ENCODE results near the gene TLR8.

Gene TLR8

GRCh38 chrX:12890467-12890866, 16.0 kb upstream of the TLR8 start:
- no peak for TF ChIP-seq GATA2 (IDR thresholded peaks at IDR 0.05; ENCODE audit: low read depth, low read length)
- no peak for TF ChIP-seq GATA3 (IDR thresholded peaks at IDR 0.05; ENCODE audit: low read depth, low read length)

- TF ChIP-seq GATA3 (IDR thresholded peaks at IDR 0.05; ENCODE audit: low read depth, low read length) (no peak), GATA2 (IDR thresholded peaks at IDR 0.05; ENCODE audit: low read depth, low read length) (no peak)
Observed at GRCh38 chrX:12891171-12891570, 15.2 kb upstream of the TLR8 start.

DNA sequence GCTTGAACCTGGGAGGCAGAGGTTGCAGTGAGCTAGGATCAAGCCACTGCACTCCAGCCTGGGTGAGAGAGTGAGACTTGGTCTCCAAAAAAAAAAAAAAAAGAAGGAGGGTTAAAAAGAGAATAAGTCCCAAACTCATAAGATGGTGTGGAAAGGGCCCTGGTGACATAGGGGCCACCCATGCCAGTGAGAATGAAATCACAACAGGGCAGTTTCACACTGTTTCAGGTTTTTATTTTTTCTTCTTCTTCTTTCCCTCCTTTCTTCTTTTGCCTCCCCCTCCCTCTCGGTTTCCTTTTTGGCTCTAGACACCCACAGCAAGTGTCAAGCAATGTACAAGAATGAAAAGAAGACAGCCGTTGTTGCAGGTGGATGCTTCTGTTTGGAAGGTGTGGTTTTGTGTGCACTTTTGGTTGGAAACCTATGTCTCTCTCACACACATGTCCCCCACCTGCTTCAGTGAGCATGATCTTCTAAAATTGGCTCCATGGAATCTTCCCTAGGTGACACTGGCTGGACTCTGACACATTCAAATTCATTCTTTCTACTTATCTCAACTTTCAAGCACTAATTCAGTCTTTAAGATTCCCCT, 14.4 kb upstream of the TLR8 start:
- TF ChIP-seq GATA2 (IDR thresholded peaks at IDR 0.05; ENCODE audit: low read depth, low read length), result no peak
- no peak for TF ChIP-seq GATA3 (IDR thresholded peaks at IDR 0.05; ENCODE audit: low read depth, low read length)

DNA sequence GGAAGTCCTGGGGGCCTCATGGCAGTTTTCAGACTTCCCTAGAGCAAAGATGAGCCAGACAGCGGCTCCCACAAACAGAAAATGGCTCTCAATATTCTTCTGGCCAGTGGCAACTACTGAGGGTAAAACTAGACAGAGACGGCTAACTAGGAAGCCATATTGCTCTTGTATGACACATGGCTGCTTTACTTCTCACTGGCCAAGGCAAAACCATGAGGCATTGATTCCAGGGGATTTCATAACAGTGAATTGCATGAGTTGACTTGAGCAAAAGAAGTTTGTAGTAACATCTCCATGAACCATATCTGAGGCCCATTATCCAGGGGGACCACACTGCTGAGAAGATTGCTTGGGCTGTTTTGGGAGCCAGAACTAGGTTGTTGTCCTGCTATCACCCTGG, 13.7 kb upstream of the TLR8 start:
- TF ChIP-seq GATA2 (IDR thresholded peaks at IDR 0.05; ENCODE audit: low read depth, low read length) (no peak), GATA3 (IDR thresholded peaks at IDR 0.05; ENCODE audit: low read depth, low read length) (no peak)

- TF ChIP-seq GATA2 (IDR thresholded peaks at IDR 0.05; ENCODE audit: low read depth, low read length) (no peak), GATA3 (IDR thresholded peaks at IDR 0.05; ENCODE audit: low read depth, low read length) (no peak)
Observed at GRCh38 chrX:12894074-12895030, 12.1 kb upstream of the TLR8 start.

- TF ChIP-seq GATA3 (IDR thresholded peaks at IDR 0.05; ENCODE audit: low read depth, low read length) (no peak), GATA2 (IDR thresholded peaks at IDR 0.05; ENCODE audit: low read depth, low read length) (no peak)
Observed at GRCh38 chrX:12895866-12896265, 10.6 kb upstream of the TLR8 start.

DNA sequence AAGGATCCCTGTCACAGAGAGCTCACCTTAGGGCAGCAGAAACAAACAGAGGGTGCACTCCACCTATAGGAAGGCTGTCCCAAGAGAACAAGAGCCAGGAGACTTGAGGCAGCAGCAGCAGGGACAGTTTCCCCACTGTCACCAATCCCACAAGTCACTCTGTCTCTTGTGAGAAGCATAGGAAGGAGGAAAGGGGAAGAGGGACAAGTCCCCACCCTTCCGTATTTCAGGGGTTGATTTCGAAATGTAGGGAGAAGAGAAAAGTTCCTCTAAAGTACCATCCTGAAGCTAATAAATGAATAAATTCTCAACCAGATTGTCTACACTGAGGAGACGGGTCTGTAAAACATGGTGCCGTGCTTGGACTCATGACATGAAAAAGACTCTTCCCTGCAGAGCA, 9.5 kb upstream of the TLR8 start:
- no peak for TF ChIP-seq GATA2 (IDR thresholded peaks at IDR 0.05; ENCODE audit: low read depth, low read length)
- no peak for TF ChIP-seq GATA3 (IDR thresholded peaks at IDR 0.05; ENCODE audit: low read depth, low read length)

GRCh38 chrX:12898073-12898472, 8.3 kb upstream of the TLR8 start:
- no peak for TF ChIP-seq GATA2 (IDR thresholded peaks at IDR 0.05; ENCODE audit: low read depth, low read length)
- TF ChIP-seq GATA3 (IDR thresholded peaks at IDR 0.05; ENCODE audit: low read depth, low read length), result no peak

DNA sequence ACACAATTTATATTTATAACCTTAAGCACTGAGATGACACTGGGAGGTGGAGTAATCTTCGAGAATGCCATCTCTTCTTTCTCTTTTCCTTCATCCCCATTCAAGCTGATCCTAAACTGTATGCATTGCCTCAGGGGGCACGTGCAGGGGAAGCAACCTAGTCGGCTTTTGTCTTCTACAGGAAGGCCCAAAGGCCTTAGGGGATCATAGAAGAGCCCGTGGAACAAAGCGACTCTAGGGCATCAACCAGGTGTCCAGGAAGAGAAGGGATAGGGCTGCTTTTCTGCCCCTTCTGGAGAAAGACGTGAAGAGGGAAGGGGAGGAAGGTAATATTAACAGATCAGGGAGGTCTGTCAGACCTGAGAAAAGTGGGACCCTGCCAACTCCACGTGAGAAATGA, 6.9 kb upstream of the TLR8 start:
- TF ChIP-seq GATA3 (IDR thresholded peaks at IDR 0.05; ENCODE audit: low read depth, low read length) (no peak), GATA2 (IDR thresholded peaks at IDR 0.05; ENCODE audit: low read depth, low read length) (no peak)

DNA sequence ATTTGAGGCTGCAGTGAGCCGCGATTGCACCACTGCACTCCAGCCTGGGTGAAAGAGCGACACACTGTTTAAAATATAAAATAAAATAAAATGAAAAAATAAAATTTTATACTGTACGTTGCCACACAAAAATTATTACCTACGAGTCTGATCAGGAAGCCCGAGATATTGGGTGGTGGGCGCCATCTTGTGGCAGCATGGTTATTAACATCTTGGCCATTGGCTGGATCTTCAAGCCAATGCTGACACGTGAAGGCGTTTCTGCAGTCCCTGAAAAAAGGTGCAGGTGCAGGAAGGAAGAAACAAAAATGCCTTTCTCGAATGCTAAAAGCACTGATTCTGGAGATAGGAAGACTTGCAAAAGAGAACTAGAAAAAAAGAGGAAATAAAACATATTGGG, 4.9 kb upstream of the TLR8 start:
- TF ChIP-seq GATA2 (IDR thresholded peaks at IDR 0.05; ENCODE audit: low read depth, low read length) (no peak), GATA3 (IDR thresholded peaks at IDR 0.05; ENCODE audit: low read depth, low read length) (no peak)

GRCh38 chrX:12903646-12904045, 2.8 kb upstream of the TLR8 start:
- TF ChIP-seq GATA2 (IDR thresholded peaks at IDR 0.05; ENCODE audit: low read depth, low read length) (no peak), GATA3 (IDR thresholded peaks at IDR 0.05; ENCODE audit: low read depth, low read length) (no peak)

DNA sequence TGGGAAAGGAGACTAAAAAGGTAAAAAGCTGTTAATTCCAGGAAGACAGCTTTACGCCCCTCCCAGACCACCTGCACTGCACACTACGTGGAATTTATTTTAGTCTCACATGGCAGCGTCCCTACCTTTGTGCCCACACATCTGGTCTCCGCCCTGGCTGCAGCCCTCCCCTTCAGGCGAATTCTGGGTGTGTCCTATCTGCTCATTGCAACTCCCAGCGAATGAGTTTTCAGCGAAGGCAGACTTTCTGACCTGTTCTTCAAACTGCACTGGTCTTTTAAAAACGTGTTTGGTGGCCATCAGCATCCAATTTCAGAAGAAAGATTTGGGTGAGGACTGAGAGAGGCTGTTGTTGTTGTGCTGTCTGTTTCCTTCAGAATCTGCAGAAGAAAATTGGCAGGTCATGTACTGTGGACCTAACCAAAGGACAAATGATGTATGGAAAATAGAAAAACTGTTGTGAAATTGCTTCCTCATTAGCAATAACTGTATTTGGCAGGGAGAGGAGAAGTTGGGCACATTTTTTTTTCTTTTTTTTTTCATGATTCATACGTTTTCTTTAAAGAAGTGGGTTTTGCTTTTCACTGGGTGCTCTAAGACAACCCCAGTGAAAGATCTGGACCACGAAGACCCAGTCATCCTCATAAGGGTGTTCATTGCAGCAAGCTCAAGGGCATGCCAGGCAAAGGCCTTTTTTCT, 4.2 kb downstream of the TLR8 start:
- no peak for TF ChIP-seq GATA2 (IDR thresholded peaks at IDR 0.05; ENCODE audit: low read depth, low read length)
- no peak for TF ChIP-seq GATA3 (IDR thresholded peaks at IDR 0.05; ENCODE audit: low read depth, low read length)

DNA sequence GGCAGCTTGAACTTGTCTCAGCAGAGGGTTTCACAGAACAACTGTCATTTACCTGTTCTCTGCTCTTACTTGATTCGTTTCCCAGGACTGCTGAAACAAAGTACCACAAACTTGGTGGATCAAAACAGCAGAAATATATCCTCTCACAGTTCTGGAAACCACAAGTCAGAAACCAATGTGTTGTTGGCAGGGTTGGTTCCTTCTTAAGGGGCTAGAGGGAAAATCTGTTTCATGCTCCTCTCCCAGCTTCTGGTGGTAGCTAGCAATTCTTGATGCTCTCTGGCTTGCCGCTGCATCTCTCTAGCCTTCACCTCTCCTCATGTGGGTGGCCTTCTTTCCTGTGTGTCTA, 4.7 kb downstream of the TLR8 start:
- TF ChIP-seq GATA3 (IDR thresholded peaks at IDR 0.05; ENCODE audit: low read depth, low read length), result no peak
- no peak for TF ChIP-seq GATA2 (IDR thresholded peaks at IDR 0.05; ENCODE audit: low read depth, low read length)

- no peak for TF ChIP-seq GATA2 (IDR thresholded peaks at IDR 0.05; ENCODE audit: low read depth, low read length)
- no peak for TF ChIP-seq GATA3 (IDR thresholded peaks at IDR 0.05; ENCODE audit: low read depth, low read length)
Observed at GRCh38 chrX:12912791-12913482, 6.5 kb downstream of the TLR8 start.
